COLO829 (cell line): ENCODE data around the gene CCSER1.
"Not testable (repeated sequence)": the region's sequence is repeated elsewhere in the genome, so short reads cannot be mapped to it uniquely, and the experiment has no call there.

Source experiments
- DNase-seq: peaks from one replicate; pipeline ENCODE4 v3.0.0; 2012; ENCODE audit warnings: low spot score

Gene CCSER1

DNA sequence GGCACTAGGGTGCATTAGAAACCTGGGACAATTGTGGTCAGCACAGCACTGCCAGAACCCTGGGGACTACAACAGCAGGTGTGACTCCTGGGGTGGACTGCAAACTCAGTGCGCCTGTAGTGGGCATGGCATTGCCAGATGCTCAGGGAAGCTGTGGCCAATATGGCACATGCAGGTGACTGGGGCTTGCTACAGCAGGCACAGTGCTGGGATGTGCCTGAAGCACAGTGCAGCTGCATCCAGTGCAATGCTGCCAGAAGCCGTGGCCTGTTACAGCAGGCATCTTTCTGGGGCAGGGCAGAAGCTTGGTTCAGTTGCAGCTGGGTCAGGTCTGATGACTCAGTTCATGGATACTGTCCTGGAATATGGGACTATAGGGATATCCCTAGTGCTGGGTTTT lies 445.8 kb downstream of the CCSER1 start:
- DNase-seq: no peak

DNA sequence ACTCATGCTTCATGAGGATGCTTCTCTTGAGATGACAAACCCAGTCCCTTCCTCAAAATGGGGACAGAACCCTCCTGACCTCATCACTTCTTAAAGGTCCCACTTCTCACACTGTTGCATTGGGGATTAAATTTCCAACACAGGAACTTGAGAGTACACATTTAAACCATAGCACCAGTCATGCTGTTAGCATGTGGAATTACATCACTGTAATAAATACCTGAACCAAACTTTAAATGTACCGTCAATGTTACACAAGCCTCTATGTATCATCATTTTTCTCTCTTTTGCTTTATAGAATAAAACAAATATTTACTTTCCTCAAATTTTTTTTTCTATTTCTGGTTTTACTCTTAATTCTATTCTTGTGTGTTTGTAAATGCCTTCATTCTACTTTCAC lies 448.2 kb downstream of the CCSER1 start:
- DNase-seq: no peak

DNA sequence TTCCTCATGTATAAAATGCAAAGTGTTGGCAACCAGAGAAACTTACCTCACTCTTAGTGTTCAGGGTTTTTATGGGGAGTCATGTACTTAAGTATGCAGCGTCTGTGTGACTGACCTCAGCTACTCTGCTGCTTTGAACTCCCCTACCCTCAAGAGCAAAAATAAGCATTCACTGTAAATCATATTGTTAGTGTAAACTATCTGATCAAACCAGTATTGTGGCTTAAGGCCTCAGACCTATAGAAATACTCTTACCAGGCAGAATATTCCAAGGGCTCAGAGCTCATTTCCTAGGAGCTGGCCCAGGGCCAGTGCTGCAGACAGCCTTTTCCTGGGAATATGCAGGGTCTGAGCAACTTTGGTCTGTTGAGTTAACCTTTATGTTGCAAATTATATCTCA lies 453.1 kb downstream of the CCSER1 start:
- DNase-seq: no peak

DNA sequence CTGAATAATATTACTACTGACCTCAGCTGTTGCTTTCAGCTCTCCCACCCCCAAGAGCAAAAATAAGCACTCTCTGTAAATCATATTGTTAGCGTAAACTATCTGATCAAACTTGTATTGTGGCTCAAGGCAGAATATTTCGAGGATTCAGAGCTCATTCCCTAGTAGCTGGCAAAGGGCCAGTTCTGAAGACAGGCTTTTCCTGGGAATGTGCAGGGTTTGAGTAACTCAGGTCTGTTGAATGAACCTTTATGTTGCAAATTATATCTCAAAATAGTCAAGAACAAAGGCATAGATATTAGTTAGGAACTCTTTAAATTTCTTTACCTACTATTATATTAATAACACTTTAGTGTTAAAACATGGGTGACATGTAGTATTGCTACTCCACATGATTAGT lies 454.9 kb downstream of the CCSER1 start:
- no peak for DNase-seq

DNA sequence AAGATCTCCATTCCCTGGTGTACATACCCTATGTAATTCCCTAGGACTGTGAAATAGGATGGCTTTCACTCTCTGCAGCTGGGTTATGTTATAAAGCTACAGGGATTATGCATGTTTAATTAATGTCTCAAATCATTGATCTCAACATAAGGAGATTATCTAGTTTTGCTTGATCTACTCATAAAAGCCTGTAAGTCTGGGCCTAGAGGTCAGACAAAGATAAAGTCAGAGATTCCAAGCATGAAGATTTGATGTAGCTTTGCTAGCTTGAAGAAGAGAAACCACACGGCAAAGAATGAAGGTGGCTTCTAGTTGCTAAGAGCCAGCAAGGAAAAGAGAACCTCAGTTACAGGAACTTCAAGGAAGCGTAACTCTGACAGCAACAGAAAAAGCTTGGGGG lies 456.9 kb downstream of the CCSER1 start:
- DNase-seq: no peak

DNA sequence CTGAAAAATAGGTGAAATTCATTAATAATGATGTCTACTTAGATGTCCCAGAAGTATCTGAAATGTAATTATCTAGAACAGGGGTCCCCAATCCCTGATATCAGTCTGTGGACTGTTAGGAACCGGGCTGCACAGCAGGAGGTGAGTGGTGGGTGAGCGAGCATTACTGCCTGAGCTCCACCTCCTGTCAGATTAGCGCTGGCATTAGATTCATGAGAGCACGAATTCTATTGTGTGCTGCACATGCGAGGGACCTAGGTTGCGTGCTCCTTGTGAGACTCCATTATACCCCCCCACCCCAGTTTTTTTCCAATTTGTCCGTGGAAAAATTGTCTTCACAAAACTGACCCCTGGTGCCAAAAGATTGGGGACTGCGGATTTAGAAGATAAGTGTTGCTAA lies 458.8 kb downstream of the CCSER1 start:
- DNase-seq: no peak

DNA sequence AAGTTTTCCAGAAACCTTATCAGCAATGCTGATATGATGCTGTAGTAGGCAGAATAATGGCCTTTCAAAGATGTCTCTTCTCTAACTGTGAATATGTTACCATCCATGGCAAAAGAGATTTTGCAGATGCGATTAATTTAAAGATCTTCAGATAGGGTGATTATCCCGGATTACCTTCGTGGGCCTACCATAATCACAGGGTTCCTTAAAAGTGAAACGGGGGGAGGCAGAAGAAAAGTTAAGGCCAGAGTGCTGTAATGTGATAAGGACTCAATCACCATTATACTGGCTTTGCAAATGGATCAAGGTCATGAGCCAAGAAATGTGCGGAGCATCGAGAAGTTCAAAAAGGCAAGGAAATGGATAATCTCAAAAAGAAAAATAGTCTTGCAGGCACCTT lies 459.6 kb downstream of the CCSER1 start:
- DNase-seq: no peak

DNA sequence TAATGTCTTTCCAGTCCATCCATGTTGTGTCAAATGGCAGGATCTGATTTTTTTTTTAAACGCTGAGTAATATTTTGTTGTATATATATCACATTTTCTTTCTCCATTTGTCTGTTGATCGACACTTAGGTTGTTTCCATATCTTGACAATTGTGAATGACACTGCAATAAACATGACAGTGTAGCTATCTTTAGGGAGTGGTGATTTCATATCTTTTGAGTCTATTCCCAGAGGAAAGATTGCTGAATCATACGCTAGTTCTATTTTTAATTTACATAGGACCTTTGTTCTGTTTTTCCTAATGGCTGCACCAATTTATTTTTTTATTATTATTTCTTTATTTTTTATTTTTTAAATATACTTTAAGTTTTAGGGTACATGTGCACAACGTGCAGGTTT lies 470.7 kb downstream of the CCSER1 start:
- DNase-seq: peak; percentile 10

DNA sequence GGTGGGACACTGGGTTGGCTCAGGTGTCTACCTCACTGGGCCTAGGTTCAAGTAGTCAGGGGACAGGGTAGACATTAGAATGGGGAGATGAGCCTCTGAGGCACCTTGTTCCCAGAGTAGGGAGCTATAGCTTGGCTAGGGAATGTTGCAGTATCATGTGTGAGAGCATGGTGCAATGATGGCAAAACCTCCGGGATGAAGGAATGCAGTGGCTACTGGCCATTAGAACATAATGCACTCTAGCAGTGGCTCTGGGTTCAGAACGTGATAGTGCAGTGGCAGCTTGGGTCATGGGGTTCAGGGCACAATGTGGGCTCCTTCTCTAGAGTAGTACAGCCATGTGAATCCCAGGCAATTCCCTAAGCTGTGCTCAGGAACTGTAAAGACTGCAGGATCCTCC lies 471.5 kb downstream of the CCSER1 start:
- DNase-seq: no peak

DNA sequence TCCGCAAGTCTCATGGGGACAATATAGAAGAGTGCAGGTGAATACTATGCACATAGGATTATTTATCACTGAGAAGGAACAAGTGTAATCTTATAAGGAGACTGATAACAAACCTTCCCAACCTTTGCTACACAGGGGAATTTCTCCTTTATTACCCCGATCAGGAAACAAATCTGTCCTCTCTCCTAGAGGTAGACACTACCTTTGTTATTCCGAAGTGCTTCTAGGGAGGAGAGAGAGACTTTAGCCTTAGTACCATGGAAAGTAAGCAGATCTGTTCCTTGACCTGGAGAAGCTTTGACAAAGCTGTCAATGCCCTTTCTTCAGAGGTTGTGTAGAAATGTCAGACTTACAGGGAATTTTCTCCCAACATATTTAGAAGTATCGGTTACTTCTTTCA lies 475.5 kb downstream of the CCSER1 start:
- DNase-seq: no peak

DNA sequence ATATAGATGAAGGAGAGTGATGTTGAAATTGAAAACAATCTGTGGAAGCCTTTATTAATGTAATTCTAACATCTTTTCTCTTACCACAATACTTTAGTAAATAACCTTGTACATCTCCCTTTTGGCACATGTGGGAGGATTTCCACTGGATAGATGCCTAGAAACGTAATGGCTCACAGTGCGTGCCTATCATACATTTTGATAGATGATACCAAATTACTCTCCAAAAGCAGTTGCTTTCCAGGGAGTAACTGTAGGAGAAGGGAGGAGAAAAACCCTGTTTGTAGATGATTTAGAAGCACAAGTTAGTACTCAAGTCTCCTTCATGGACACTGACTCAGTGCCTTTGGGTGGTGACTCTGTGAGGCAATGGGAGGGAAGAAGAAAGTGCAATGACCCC lies 476.3 kb downstream of the CCSER1 start:
- DNase-seq: no peak

DNA sequence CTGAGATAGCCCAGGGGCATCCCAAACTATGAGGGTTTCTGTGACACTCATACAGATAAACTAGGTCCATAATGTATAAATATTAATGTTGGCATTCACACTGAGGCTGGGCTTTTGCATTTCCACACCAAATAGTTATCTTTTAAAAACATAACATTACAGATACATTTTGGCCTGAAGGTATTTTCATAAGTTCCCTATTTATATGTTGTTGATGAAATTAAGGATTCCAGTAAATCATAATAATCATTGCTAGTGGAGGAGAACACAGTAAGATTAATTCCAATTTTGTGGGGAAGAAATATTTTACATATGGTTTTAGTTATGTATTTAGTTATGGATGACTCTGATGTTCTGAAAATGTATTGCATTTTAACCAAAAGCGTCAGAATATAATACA lies 479.6 kb downstream of the CCSER1 start:
- no peak for DNase-seq

DNA sequence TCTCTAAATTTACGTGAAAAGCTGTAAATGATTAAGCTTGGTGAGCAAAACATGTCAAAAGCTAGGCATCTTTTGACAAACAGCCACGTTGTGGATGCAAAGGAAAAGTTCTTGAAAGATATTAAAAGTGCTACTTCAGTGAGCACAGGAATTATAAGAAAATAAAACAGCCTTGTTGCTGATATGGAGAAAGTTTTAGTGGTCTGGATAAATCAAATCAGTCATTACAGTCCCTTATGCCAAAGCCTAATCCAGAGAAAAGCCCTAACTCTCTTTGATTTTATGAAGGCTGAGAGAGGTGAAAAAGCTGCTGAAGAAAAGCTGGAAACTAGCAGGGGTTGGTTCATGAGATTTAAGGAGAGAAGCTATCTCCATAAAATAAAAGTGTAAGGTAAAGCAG lies 487.2 kb downstream of the CCSER1 start:
- DNase-seq: no peak

DNA sequence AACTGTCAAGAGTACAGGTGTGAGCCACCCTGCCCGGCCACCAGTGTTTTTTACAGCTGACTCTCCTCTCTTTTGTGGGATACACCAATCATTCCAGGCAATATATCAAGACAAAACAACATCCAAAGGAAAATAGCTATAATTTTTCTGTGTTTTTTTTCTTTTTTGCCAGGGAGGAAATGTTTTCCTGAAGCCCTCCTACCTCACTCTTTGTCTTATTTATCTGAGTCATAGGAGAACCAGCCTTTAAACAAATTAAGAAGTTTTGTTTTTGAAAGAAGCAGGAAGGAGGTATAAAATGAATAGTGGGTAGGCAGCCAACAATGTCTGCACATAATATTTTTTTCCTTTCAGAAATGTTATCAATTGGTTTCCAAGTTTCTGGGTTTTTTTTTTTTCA lies 493.9 kb downstream of the CCSER1 start:
- DNase-seq: no peak

DNA sequence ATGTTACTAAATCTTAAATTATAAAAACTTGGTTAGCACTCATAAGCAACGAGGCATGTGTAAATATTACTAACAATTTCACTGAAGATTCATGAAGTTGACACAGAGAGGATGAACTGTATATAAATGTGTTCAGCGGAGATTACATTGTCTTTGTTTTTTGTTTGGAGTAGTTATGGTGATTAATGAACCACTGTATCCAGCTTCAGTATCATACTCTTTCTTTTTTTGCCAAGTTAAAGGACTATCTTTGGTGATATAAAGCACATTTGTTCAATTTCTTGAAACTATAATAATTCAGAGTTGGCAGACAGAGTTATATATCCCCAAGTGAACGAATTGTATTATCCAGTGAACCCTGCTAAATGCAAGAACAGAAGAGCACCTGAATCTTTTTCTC lies 497.6 kb downstream of the CCSER1 start:
- DNase-seq: no peak

DNA sequence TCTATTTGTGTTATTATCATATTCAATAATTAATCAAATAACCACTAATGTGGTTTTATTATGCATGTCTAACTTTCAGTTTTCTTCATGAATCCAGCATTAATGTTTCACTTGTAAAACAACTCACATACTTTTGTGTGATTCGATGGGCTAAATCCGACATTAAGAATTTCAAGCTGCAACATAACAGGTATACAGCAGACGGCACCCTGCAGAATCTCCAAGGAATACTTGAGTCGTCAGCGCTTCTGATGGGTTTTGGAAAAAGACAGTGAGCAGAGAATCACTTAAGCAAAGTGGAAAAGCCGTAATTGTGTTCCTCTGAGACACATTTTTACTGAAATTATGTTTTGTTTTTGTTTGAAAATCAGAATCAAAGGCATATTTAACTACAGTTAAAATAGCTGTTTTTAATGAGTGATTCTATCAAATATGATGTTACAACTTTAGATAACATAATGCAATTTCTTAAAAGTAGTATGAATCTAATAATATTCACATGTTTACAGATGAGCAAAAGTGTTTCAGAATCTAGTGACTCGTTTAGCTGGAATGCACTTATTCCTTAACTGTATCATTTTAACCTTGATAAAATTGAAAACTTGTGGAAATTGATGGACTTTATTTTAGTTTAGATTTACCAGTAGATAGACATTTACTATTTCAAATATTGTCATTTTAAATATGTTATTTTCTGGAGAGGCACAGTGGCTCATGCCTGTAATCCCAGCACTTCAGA lies 514.8 kb downstream of the CCSER1 start:
- no peak for DNase-seq

DNA sequence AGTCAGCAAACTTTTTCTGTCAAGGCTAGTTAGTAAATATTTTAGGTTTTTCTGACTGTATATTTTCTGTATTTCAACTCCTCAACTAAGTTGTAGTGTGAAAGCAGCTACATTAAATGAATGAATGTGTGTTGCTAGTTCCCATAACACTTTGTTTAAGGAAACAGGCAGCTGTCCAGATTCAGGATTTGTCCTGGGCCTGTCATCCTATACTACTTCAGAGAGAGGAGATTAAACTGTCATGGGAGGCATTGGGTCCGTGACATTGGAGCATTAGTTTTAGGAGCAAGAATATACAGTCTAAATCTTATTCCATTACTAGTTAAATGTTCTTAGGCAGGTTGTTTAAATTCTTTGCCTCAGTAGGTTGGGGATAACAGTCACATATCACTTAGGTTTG lies 516.0 kb downstream of the CCSER1 start:
- no peak for DNase-seq

DNA sequence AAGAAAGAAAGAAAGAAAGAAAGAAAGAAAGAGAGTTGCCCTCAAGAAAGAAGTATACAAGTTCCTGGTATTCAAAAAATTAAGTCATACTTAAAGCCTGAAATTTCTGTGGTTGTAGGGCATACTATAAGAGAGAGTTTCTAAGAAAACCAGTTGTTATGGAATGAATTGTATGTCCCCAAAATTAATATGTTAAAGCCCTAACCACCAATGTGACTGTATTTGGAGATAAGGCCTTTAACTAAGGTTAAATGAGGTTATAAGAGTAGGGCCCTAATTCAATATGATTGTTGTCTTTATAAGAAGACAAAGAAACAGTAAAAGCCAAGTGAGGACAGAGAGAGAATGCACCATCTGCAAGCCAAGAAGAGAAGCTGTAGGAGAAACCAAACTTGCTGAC lies 521.1 kb downstream of the CCSER1 start:
- DNase-seq: no peak

DNA sequence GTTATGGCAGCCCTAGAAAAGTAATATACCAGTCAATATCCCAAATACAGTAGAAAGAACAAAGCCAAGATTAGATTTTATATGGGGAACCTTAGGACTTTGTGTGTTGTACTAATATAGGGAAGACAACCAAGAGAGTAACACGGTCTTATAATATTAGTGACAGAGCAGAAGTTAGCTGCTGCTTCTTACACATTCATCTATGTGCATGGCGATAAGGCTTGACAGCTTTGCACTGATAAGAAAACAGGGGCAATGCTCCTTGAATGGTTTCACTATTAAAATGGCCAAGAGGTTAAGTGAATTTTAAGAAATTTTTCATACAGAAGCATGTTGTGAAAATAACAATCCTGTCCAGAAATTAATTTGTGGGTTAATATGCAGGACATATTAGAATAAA lies 521.6 kb downstream of the CCSER1 start:
- DNase-seq: no peak

DNA sequence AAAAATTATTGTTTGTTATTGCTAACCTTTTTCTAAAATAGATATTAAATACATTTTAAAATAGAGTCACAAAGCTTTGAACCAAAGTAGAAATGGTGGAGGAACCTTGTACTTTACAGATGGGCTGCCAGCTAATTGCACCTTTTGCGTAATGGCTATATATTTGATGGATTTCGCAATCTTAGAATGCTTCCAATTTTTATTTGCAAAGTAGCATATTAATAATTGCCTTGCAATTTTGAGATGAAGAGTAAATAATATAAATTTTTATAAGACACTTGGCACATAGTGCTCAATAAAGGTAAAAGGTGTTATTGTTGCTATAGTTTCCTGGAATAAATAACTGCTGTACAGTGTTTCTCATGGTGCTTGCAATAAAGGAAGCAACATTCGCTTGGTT lies 533.5 kb downstream of the CCSER1 start:
- no peak for DNase-seq

DNA sequence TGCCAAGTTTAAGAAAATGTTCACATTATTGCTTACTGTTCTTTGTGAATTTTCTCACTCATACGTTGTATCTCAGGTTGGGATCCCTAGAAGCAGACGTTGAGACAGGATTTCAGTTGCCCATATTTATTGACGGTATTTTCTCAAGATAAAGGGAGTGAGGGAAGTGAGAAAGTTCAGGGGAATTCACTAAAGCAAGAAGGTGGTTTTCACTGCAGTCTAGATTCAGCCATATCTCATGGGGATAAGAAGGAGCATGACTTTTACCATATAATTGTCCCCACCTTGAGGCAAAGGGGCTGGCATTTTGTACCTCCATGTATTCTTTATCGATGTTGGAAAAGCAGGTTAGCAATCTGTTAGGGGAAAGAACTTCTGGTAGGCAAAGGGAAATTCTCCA lies 543.0 kb downstream of the CCSER1 start:
- no peak for DNase-seq

DNA sequence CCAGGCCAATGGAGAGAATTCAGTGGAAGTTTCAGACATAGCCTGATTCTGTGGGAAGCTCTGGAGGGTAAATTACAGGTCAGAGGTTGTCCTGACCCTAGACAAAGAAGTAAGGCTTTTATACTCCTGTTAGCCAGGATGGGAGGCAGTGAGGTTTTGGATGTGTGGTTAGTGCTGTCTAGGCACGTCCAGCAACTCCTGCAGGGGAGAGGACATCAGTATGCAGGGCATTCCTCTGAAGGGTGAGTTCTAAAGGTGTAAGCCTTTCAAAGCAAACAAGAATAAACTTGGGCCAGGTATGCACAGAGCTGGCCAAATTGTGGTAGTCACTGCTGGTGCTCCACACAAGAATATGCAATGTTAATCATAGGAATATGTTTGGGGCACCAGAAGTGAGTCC lies 562.5 kb downstream of the CCSER1 start:
- DNase-seq: no peak

DNA sequence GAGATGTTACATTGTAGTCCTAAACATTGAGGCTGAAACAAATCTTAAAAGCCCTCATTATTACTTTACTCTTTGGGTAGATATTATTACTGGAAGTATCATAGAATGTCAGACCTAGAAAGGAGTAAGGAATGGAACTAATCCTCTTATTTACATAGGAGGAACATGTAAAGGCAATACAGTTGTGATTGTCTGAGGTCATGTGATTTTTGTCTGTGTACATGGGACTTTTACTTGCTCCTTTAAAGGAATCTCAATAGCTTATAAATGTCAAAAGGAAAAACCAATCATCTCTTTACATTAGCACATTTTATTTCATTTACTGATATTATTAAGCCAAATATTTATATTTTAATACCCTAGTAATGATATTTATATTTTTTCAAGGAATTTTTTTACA lies 568.2 kb downstream of the CCSER1 start:
- no peak for DNase-seq

DNA sequence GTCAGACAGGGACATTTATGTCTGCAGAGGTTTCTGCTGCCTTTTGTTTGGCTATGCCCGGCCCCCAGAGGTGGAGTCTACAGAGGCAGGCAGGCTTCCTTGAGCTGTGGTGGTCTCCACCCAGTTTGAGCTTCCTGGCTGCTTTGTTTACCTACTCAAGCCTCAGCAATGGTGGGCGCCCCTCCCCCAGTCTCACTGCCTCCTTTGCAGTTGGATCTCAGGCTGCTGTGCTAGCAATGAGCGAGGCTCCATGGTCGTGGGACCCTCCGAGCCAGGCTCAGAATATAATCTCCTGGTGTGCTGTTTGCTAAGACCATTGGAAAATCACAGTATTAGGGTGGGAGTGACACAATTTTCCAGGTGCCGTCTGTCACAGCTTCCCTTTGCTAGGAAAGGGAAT lies 578.3 kb downstream of the CCSER1 start:
- DNase-seq: not testable (repeated sequence)

DNA sequence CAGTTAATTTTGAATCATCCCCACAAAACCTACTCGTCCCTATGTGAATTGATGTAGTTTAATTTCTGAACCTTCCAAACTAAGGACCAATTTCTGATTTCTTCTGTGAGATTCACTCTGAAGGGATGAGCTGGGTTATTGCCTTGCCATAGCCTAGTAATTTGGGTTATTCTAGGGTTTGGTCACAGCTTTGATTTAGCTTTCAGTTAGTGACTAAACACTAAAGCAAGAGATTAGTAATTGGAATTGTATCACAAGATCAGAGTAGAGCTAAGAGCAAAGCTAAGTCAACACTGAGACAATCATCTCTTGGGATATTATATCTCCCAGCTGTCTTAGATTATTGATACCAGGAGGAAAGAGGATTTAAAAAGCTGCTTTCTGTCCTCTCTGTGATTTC lies 588.0 kb downstream of the CCSER1 start:
- DNase-seq: no peak
